K562 (cell line): ENCODE data around the gene ITPR1. TPM values are rescaled to one million over a fixed set of nuclear protein-coding genes. Genes with fewer than 3 reads are reported as not detected.
A peak's percentile ranks its signal among the peaks of the same experiment; 100 is the strongest.

Experiments
- CBFA2T3 ChIP-seq: fragments of 450-650 bp; IDR thresholded peaks from 2 replicates; pipeline ENCODE4 v1.6.1; 2017
- CHAMP1 ChIP-seq: fragments of 450-650 bp; IDR thresholded peaks from 2 replicates; pipeline ENCODE4 v1.6.1; 2016; ENCODE audit warnings: mild to moderate bottlenecking
- E2F4 ChIP-seq: sonication (generic); formaldehyde crosslinking; IDR thresholded peaks from 2 replicates; pipeline ENCODE4 v1.8.0; 2022; ENCODE audit warnings: mild to moderate bottlenecking, low read depth, missing genetic modification reagents
- E2F8 ChIP-seq: fragments of 450-650 bp; IDR thresholded peaks from 2 replicates; pipeline ENCODE4 v1.7.1; 2018; ENCODE audit warnings: mild to moderate bottlenecking, low read depth; ENCODE audit not compliant: partially characterized antibody
- GTF2E2 ChIP-seq: fragments of 200-800 bp; sonication (Bioruptor generic); IDR thresholded peaks from 2 replicates; pipeline ENCODE4 v1.6.1; 2016; ENCODE audit warnings: missing genetic modification characterization, missing compliant biosample characterization
- HOMEZ ChIP-seq: fragments of 250-450 bp; sonication (Bioruptor Pico); IDR thresholded peaks from 2 replicates; pipeline ENCODE4 v1.4.0; 2020; ENCODE audit warnings: mild to moderate bottlenecking, moderate library complexity
- ILK ChIP-seq: fragments of 450-650 bp; IDR thresholded peaks from 2 replicates; pipeline ENCODE4 v1.6.1; 2016; ENCODE audit warnings: missing genetic modification characterization, low read depth, mild to moderate bottlenecking, missing compliant biosample characterization, moderate library complexity, borderline replicate concordance
- IRF9 ChIP-seq: fragments of 450-650 bp; IDR thresholded peaks from 2 replicates; pipeline ENCODE4 v1.6.1; 2016; ENCODE audit warnings: missing biosample characterization, missing genetic modification characterization
- MTF1 ChIP-seq: fragments of 250-450 bp; sonication (Bioruptor Pico); IDR thresholded peaks from 2 replicates; pipeline ENCODE4 v1.9.0; 2021; ENCODE audit warnings: moderate library complexity, mild to moderate bottlenecking, inconsistent platforms, borderline replicate concordance
- NFIX ChIP-seq: fragments of 250-450 bp; sonication (Bioruptor Pico); IDR thresholded peaks from 2 replicates; pipeline ENCODE4 v1.4.0; 2020; ENCODE audit warnings: low read depth, mild to moderate bottlenecking, moderate library complexity
- SIRT6 ChIP-seq: IDR thresholded peaks from one replicate; pipeline ENCODE4 v1.6.1; 2012; ENCODE audit warnings: low read depth, mild to moderate bottlenecking, control low read depth, inconsistent platforms, low read length, moderate library complexity
- UBTF ChIP-seq, 2 experiments: IDR thresholded peaks; 2 replicates each; pipeline ENCODE4 v1.6.1; 2012; ENCODE audit warnings: improper control_type of control experiment in 2 of 2, low read depth in 2 of 2, low read length in 2 of 2, borderline replicate concordance in 1 of 2
- ZNF311 ChIP-seq: fragments of 250-450 bp; sonication (Bioruptor Pico); IDR thresholded peaks from 2 replicates; pipeline ENCODE4 v1.4.0; 2020; ENCODE audit warnings: mild to moderate bottlenecking, moderate library complexity
- polyA plus RNA-seq, 8 experiments: library from polyadenylated mRNA; depleted of rRNA in 4 of 8; stranded (reverse) in 5 of 8; unstranded in 3 of 8; fragments of >200 nt; fragmentation: Nextera tagmentation in 2 of 8; fragmentation: Illumina TruSeq in 1 of 8; extraction: Ambion mirVana in 2 of 8; extraction: Trizol in 1 of 8; gene quantifications; 2 replicates each; pipeline versions ENCODE4 v1.2.1 to v1.2.3, GENCODE V29; 2011 to 2014; ENCODE audit warnings: inconsistent platforms in 1 of 8, missing spikeins in 1 of 8
- total RNA-seq, 7 experiments: library from RNA; depleted of rRNA in 6 of 7; stranded (reverse); fragments of >200 nt in 6 of 7; fragmentation: Illumina TruSeq in 2 of 7; extraction: Trizol in 2 of 7; gene quantifications; 2 replicates each; pipeline versions ENCODE4 v1.2.1 to v1.2.3, GENCODE V29; 2011 to 2021; ENCODE audit warnings: low replicate concordance in 1 of 7

The ITPR1 gene
- total and polyA plus RNA-seq, 9 of the 15 experiments (the other 6 are each of a cell fraction or from before 2014, with no cell fraction given), result 22.4 to 40.0 (median 27.4) TPM

- no peak for TF ChIP-seq HOMEZ (CRISPR knock-in tag)
- TF ChIP-seq GTF2E2 (tag), result no peak
- TF ChIP-seq ILK, result 0 out of 2 replicates have a peak, but pooled peaks have one; percentile 32
- TF ChIP-seq E2F4 (CRISPR knock-in tag), result no peak
- TF ChIP-seq E2F8, result no peak
- 0 out of 2 replicates have a peak, but pooled peaks have one; percentile 25 for TF ChIP-seq ZNF311 (CRISPR knock-in tag)
- no peak for TF ChIP-seq NFIX (CRISPR knock-in tag)
- TF ChIP-seq IRF9 (tag), result no peak
- TF ChIP-seq UBTF (IDR thresholded peaks at IDR 0.05; ENCODE audit: borderline replicate concordance in 1 of 2, low read depth in 2 of 2, low read length in 2 of 2), result peak in 1 of 2 experiments; percentile 34; a peak in 1 of 4 replicates
- TF ChIP-seq CBFA2T3, result peak; percentile 96
- TF ChIP-seq SIRT6, result no peak
- 0 out of 2 replicates have a peak, but pooled peaks have one; percentile 31 for TF ChIP-seq CHAMP1
- TF ChIP-seq MTF1, result no peak
Measured at GRCh38 chr3:4533489-4534443, 40.6 kb downstream of the ITPR1 start (continued).
